C4-2B (cell line): ENCODE data around the gene CST3.

Experiments
- ZFX ChIP-seq: fragments of 450-650 bp; IDR thresholded peaks from 2 replicates; pipeline ENCODE4 v1.6.1; 2017
- TF ChIP-seq, protein P1 (sequence below): fragments of 450-650 bp; conservative IDR thresholded peaks from 2 replicates; pipeline ENCODE4 v1.5.1; 2017; ENCODE audit warnings: mild to moderate bottlenecking

DNA sequence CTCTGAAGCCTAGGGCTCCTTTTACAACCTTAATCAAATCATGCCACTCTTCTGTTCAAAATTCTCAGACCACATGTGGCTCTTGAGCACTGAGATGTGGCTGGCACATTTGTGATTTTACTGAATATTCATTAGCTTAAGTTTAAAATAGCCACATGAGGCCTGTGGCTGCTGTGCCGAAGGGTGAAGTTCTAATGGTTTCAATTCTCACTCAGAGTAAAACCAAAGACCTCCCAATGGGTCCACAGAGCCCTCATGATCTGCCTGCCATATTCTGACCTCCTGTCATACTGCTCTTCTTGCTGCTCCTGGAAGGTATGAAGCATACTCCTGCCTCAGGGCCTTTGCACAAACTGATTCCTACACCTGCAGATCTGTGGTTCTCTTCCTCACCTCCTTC, 7.8 kb upstream of the CST3 start:
- TF ChIP-seq, protein P1, sequence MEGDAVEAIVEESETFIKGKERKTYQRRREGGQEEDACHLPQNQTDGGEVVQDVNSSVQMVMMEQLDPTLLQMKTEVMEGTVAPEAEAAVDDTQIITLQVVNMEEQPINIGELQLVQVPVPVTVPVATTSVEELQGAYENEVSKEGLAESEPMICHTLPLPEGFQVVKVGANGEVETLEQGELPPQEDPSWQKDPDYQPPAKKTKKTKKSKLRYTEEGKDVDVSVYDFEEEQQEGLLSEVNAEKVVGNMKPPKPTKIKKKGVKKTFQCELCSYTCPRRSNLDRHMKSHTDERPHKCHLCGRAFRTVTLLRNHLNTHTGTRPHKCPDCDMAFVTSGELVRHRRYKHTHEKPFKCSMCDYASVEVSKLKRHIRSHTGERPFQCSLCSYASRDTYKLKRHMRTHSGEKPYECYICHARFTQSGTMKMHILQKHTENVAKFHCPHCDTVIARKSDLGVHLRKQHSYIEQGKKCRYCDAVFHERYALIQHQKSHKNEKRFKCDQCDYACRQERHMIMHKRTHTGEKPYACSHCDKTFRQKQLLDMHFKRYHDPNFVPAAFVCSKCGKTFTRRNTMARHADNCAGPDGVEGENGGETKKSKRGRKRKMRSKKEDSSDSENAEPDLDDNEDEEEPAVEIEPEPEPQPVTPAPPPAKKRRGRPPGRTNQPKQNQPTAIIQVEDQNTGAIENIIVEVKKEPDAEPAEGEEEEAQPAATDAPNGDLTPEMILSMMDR = no peak
- no peak for TF ChIP-seq ZFX
